Stimulated activated CD8-positive, alpha-beta memory T cell treated with anti-CD3 and anti-CD28 coated beads, Interleukin-15, amount 100 ng/mL, for 24 hours (primary cell): ENCODE measurements around the gene MRAS.

Experiments used
- DNase-seq: peaks from one replicate; pipeline ENCODE4 v3.0.0-alpha.2; 2020; ENCODE audit warnings: low read depth

MRAS gene

GRCh38 chr3:138347960-138348753 lies at the start of gene MRAS:
MRAS (plus strand) TSS chr3:138348579; CDS start chr3:138372884, 24,305 bp downstream.
- DNase-seq, result peak; percentile 5

- no peak for DNase-seq
These were observed 47.7 kb upstream of the MRAS start for GRCh38 chr3:138300647-138301046.

- no peak for DNase-seq
These were observed 44.9 kb upstream of the MRAS start for GRCh38 chr3:138303474-138303873.

DNA sequence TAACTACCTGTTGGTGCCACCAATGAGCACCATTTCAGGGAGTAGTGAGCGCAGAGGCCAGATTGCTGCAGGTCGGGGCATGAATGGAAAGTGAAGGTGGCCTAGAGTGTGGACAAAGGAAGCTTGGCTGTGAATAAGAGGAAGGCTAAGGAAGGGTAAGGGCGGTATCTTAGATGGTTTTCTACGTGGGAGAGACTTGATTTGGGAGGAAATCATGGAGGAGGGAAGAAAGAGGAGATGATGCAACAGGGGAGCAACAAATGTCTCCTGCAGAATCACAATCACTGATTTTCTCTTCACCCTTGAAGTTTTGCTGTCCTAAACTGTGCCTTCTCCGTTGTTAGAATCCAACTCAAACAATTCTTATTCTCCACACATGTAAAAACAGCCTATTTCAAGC lies 40.5 kb upstream of the MRAS start:
- DNase-seq, result no peak

GRCh38 chr3:138308783-138309182 lies 39.6 kb upstream of the MRAS start:
- DNase-seq, result no peak

GRCh38 chr3:138310494-138310893 lies 37.9 kb upstream of the MRAS start:
- DNase-seq, result no peak

GRCh38 chr3:138314751-138315150 lies 33.6 kb upstream of the MRAS start:
- no peak for DNase-seq

DNA sequence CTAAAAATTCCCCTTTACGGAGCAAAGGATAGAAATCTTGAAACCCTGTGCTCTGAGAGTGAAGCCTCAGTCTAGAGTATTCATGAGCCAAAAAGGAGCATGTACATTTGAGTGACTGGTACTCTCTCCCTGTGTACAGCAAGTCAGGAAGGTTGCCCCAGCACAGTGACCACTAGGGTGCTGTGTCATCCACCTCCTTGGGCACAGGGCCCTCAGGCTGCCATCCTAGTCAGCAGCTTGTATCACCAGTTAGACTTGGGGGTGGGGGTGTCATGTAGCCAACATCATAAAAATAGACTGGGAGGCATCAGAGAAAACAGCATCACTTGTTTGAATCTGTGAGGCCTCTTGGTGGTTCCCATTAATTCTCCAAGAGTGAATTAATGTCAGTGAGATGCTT lies 30.7 kb upstream of the MRAS start:
- no peak for DNase-seq

GRCh38 chr3:138323971-138324370 lies 24.4 kb upstream of the MRAS start:
- no peak for DNase-seq

GRCh38 chr3:138325990-138326389 lies 22.4 kb upstream of the MRAS start:
- no peak for DNase-seq

DNA sequence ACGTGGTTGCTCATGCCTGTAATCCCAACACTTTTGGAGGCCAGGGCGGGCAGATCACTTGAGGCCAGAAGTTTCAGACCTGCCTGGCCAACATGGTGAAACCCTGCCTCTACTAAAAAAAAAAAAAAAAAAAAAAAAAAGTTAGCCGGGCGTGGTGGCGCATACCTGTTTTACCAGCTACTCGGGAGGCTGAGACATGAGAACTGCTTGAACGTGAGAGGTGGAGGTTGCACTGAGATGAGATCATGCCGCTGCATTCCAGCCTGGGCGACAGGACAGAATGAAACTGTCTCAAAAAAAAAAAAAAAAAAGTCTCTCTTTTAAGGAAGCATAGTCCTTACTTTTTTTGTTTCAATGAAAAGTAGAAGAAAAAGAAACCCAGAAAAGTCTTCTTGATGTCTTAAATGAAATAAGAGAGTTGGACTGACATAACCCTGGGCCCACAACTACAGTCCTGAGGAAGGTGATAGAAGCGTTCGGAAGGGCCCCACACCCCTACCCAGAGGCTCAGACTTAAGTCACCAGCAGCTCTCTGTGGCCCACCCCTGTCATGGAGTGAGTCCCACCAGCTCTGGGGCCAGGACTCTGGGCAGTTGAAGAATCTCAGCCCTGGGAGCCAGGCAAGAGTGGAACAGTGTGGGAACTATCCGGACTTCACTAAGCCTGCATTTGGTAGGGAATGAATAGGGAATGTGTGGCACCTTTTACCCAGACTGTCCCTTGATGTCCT lies 21.3 kb upstream of the MRAS start:
- no peak for DNase-seq

DNA sequence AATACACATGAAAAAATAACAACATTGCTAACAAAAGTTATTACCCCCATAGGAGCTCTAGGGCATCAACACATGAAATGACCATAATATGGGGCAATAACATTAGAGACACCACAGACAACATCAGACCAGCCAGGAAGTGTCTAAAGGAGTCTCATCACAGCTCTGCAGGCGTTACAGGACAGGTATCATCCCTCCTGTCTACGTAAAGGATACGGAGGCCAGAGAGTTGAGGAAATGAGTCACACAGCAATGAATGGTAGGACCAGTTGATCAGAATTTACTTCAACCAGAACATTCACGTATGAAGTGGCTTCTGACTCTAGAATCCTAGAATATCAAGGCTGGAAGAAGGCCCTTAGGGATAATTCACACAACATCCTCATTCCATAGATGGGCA lies 20.5 kb upstream of the MRAS start:
- no peak for DNase-seq

GRCh38 chr3:138328341-138328740 lies 20.0 kb upstream of the MRAS start:
- DNase-seq, result no peak

DNA sequence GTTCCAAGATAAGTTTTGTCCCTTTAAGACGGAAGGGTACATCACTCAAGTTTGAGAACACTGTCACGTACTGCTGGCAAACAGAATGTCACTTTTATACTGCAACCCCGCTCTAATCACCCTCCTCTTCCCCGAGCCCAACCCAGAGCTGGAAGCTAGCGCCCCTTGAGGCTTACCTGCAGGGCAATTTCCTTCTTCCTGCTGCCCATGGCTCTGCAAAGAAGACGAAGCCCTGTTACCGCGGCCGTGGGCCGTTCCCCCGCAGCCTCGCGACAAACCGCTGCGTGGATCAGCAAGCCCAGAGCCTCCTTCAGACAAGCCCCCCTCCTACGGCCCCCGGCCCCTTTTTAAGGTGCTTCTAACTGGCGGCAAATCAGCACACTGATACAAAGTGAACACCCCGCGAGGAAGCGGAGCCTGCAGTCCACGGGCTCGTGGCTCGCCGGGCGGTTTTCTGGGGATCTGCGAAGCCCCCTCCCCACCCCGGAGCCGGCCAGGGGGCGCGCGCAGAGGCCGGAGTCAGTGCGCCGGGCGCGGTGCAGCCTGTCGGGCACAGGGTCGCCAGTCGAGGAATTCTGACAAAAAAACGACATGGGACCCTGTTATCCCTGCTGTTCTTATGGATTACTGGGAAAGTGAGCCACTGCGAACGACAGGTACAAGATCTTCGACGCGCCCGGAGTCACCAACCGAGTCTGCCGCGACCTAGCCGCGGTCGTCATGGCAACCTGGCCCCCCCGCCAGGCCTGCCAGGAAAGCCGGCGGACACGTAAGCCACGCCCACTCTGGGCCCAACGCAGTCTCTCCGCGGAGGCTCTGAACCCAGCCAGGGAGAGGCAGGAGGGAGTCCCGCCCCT lies 19.0 kb upstream of the MRAS start, which contains the start of gene NME9:
TSS of gene NME9 (minus strand) at position 725 of the 857 bp plus-strand sequence. CDS start at position 209, 516 bp downstream.
- peak; percentile 68 for DNase-seq

DNA sequence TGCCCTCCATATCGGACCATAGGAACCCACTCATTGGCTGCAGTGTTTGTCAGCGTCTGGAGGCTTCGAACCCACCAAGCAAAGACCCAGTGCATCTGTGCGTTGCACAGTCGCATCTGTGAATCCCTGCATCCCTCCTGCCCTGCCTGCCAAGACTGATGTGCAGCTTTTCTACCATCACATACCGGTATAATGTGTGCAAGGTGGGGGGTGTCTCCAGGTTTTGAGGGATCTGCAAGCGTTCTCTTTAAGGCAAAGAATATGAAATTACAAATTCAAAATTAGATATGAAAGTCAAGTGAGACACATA lies 18.4 kb upstream of the MRAS start:
- DNase-seq, result no peak

- DNase-seq, result no peak
These were observed 17.1 kb upstream of the MRAS start for GRCh38 chr3:138331143-138331894.

GRCh38 chr3:138332472-138333073 lies 15.8 kb upstream of the MRAS start:
- DNase-seq, result no peak

- no peak for DNase-seq
These were observed 13.8 kb upstream of the MRAS start for GRCh38 chr3:138334608-138335007.

GRCh38 chr3:138336454-138336999 lies 11.9 kb upstream of the MRAS start:
- DNase-seq, result no peak

DNA sequence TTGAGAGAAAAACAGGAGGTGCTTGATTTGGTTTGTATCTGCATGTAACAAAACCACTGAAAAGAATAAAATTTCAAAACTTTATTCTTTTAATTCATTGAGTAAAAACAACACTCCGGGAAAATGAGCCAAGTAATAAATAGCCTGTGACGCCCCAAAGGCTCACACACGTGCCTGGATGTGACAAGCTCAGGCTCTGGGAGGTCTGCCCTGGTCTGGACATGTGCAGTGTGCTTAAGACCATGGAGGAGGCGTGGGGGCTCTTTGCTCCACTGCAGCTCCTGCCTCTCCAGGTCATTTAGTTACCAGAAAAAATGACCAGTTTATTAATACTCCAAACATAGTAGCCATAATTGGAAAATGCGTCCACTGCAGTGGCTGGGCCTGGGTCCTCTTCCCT lies 10.1 kb upstream of the MRAS start:
- no peak for DNase-seq

DNA sequence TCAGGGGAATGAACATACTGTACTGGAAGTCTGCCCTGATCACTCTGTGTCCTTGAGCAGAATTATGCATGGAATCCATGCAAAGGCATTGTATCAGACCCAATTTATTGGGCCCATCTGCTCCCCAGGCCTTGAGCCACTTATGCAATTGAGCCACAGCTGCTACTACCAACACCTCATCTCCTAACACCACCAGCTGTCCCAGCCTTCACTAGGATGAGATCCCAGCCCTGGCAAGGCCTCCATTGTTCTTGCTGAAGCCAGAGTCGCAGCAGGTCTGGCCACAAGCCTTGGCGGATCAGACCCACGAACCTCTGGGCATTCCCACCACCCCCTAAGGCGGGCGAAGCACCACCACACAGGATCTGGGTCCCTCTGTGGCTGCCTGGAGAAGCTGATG lies 9.6 kb upstream of the MRAS start:
- DNase-seq, result no peak
